ENCODE results near the gene XPNPEP1.

DNA sequence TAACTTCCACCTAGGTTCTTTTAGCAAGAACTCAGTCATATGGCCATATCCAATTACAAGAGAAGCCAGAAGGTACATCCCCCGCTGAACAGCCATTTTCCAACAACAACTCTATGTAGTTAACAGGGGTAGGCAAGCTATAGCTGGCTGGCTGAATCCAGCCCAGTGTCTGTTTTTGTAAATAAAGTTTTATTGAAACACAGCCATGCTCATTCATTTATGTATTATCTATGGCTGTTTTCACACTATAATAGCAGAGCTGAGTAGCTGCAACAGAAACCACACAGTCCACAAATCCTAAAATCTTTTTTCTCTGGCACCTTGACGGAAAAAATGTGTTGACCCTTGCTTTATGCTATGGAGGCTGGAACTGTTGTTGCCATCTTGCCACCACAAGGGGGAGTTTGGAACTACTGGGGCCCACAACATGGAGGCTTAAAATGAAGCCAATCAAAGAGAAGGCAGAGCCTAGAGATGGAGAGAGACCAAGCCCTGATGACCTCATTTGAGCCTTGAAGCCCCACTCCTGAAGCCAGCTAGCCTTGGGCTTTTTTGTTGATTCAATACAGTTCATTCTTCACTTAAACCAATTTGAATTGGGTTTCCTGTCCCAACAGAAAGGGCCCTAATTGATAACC lies 33.3 kb upstream of the XPNPEP1 start:
- TF ChIP-seq, protein P1, sequence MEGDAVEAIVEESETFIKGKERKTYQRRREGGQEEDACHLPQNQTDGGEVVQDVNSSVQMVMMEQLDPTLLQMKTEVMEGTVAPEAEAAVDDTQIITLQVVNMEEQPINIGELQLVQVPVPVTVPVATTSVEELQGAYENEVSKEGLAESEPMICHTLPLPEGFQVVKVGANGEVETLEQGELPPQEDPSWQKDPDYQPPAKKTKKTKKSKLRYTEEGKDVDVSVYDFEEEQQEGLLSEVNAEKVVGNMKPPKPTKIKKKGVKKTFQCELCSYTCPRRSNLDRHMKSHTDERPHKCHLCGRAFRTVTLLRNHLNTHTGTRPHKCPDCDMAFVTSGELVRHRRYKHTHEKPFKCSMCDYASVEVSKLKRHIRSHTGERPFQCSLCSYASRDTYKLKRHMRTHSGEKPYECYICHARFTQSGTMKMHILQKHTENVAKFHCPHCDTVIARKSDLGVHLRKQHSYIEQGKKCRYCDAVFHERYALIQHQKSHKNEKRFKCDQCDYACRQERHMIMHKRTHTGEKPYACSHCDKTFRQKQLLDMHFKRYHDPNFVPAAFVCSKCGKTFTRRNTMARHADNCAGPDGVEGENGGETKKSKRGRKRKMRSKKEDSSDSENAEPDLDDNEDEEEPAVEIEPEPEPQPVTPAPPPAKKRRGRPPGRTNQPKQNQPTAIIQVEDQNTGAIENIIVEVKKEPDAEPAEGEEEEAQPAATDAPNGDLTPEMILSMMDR (IDR thresholded peaks at IDR 0.05; ENCODE audit: low read depth, low read length), result peak; percentile 71
- TF ChIP-seq EZH2phosphoT487 (IDR thresholded peaks at IDR 0.05; ENCODE audit: low read depth), result no peak
